Measurements from ENCODE around the gene ACOT4. TPM values are rescaled to one million over a fixed set of nuclear protein-coding genes. Genes with fewer than 3 reads are reported as not detected.

The ACOT4 gene
- total and polyA plus RNA-seq, 9 donors = 0.28 to 3.9 (median 0.38) TPM

DNA sequence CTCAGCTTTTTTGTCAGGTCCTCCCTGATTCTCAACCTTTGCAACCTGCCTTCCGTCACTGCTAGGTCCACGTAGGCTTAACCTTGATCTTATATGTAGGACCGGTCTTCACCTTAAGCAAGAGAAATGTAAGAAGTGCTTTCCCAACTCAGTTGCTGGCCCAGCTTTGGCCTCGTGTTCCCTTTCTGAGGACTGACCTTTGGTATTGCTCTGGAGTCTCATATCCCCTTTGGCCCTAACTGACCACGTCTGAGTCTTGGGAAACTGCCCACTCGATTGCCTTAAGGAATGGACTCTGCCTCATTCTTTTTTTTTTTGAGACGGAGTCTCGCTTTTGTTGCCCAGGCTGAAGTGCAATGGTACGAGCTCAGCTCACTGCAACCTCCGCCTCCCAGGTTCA is 28.6 kb downstream of the ACOT4 start:
- Histone ChIP-seq H3K36me3 (no peaks in the 10 kb centered on the region), H3K4me1 (ENCODE audit: insufficient read depth) (no peaks in the 10 kb centered on the region), H3K27ac (no peak overlapping the region), H3K4me3 (no peak overlapping the region), H3K27me3 (no peaks in the 10 kb centered on the region), H3K9me3 (no peaks in the 10 kb centered on the region)
- DNase-seq = no peak
- intact Hi-C loops (cut with DNase I) = no loop called here
- TF ChIP-seq EP300 (IDR thresholded peaks at IDR 0.05) (no peak), POLR2A (IDR thresholded peaks at IDR 0.05) (no peak)
- TF ChIP-seq, protein P1, sequence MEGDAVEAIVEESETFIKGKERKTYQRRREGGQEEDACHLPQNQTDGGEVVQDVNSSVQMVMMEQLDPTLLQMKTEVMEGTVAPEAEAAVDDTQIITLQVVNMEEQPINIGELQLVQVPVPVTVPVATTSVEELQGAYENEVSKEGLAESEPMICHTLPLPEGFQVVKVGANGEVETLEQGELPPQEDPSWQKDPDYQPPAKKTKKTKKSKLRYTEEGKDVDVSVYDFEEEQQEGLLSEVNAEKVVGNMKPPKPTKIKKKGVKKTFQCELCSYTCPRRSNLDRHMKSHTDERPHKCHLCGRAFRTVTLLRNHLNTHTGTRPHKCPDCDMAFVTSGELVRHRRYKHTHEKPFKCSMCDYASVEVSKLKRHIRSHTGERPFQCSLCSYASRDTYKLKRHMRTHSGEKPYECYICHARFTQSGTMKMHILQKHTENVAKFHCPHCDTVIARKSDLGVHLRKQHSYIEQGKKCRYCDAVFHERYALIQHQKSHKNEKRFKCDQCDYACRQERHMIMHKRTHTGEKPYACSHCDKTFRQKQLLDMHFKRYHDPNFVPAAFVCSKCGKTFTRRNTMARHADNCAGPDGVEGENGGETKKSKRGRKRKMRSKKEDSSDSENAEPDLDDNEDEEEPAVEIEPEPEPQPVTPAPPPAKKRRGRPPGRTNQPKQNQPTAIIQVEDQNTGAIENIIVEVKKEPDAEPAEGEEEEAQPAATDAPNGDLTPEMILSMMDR (IDR thresholded peaks at IDR 0.05) = no peak
- WGBS, 3 donors = 85 to 87% (median 87%) methylated on average over 10 of the region's 10 CpGs

DNA sequence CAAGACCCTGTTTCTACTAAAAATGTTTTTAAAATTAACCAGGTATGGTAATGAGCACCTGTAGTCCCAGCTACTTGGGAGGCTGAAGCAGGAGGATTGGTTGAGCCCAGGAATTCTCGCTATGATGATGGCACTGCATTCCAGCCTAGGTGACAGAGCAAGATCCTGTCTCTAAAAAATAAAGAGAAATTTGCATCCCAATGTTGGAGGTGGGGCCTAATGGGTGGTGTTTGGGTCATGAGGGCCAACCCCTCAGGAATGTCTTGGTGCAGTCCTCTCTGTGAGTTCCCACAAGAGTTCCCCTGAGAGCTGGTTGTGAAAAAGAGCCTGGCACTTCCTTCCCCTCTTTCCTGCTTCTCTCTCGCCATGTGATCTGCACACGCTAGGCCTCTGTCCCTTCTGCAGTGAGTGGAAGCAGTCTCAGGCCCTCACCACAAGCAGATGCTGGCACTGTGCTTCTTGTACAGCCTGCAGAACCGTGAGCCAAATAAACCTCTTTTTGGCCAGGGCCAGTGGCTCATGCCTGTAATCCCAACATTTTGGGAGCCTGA is 31.9 kb downstream of the ACOT4 start:
- Histone ChIP-seq H3K4me3 (no peak overlapping the region), H3K36me3 (no peaks in the 10 kb centered on the region), H3K27me3 (no peaks in the 10 kb centered on the region), H3K9me3 (no peaks in the 10 kb centered on the region), H3K27ac (no peak overlapping the region), H3K4me1 (ENCODE audit: insufficient read depth) (no peaks in the 10 kb centered on the region)
- no peak for DNase-seq
- intact Hi-C loops (cut with DNase I) = no loop called here
- TF ChIP-seq, protein P1 (IDR thresholded peaks at IDR 0.05) = no peak
- TF ChIP-seq POLR2A (IDR thresholded peaks at IDR 0.05) (no peak), EP300 (IDR thresholded peaks at IDR 0.05) (no peak)
- WGBS, 3 donors = 92 to 95% (median 93%) methylated on average over 4 of the region's 4 CpGs

DNA sequence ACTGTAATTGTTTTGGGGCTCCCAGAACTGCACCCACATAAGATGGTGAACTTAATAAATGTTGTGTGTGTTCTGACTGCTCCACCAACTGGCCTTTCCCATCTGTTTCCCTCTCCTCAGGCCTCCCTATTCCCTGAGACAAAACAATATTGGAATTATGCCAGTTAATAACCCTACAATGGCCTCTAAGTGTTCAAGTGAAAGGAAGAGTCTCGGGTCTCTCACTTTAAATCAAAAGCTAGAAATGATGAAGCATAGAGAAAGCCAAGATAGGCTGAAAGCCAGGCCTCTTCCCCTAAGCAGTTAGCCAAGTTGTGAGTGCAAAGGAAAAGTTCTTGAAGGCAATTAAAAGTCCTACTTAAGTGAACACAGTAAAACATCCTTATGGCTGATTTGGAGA is 34.0 kb downstream of the ACOT4 start:
- no peak for DNase-seq
- Histone ChIP-seq H3K9me3 (no peaks in the 10 kb centered on the region), H3K27ac (no peak overlapping the region), H3K4me1 (ENCODE audit: insufficient read depth) (no peaks in the 10 kb centered on the region), H3K4me3 (no peak overlapping the region), H3K36me3 (no peaks in the 10 kb centered on the region), H3K27me3 (no peaks in the 10 kb centered on the region)
- WGBS, 3 donors = 4 to 16% (median 15%) methylated on average over 1 of the region's 1 CpG
- TF ChIP-seq, protein P1 (IDR thresholded peaks at IDR 0.05) = no peak
- TF ChIP-seq EP300 (IDR thresholded peaks at IDR 0.05) (no peak), POLR2A (IDR thresholded peaks at IDR 0.05) (no peak)
- intact Hi-C loops (cut with DNase I) = no loop called here

DNA sequence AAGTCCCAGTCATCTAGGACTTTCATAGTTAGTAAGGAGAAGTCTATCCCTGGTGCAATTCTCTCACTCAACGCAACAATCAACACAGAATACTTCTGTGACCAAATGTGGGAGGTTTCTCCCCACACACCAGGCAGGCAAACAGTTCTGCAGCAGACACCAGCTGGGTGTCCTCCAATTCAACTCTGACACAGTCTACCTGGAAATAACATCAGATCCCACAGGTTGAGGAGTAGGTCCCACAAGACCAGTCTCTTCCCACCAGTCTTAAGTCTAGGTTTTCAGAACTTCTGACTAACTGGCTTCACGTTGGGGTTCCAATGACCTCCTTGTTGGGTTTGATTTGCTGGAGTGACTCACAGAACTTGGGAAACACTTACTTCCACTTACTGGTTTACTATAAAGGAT is 35.5 kb downstream of the ACOT4 start:
- Histone ChIP-seq H3K9me3 (no peaks in the 10 kb centered on the region), H3K27me3 (no peaks in the 10 kb centered on the region), H3K4me1 (ENCODE audit: insufficient read depth) (no peaks in the 10 kb centered on the region), H3K36me3 (no peaks in the 10 kb centered on the region), H3K27ac (no peak overlapping the region), H3K4me3 (no peak overlapping the region)
- DNase-seq = no peak
- intact Hi-C loops (cut with DNase I) = no loop called here
- TF ChIP-seq, protein P1 (IDR thresholded peaks at IDR 0.05) = no peak
- TF ChIP-seq EP300 (IDR thresholded peaks at IDR 0.05) (no peak), POLR2A (IDR thresholded peaks at IDR 0.05) (no peak)
- WGBS, 3 donors = 76 to 90% (median 85%) methylated on average over 2 of the region's 2 CpGs

Data from ovary (tissue), 9 donors.